Measurements from ENCODE around the gene RBBP8. TPM values are rescaled to one million over a fixed set of nuclear protein-coding genes. Genes with fewer than 3 reads are reported as not detected.

The RBBP8 gene
- total RNA-seq, 4 donors from 2014 or later = 14.2 to 63.4 (median 32.9) TPM

GRCh38 chr18:23057096-23057495, 124.0 kb downstream of the RBBP8 start:
- no peak for ATAC-seq (ENCODE audit: low FRiP score)
- DNase-seq (ENCODE audit: low spot score) = no peak
- no peak for TF ChIP-seq CTCF (IDR thresholded peaks at IDR 0.05)

GRCh38 chr18:23058746-23059415, 125.8 kb downstream of the RBBP8 start:
- ATAC-seq (ENCODE audit: low FRiP score) (no peak), DNase-seq (ENCODE audit: low spot score) (no peak)
- TF ChIP-seq CTCF (IDR thresholded peaks at IDR 0.05) = no peak

- no peak for ATAC-seq (ENCODE audit: low FRiP score)
- no peak for TF ChIP-seq CTCF (IDR thresholded peaks at IDR 0.05)
- no peak for DNase-seq (ENCODE audit: low spot score)
These were observed 126.7 kb downstream of the RBBP8 start for GRCh38 chr18:23059541-23060465.

GRCh38 chr18:23062011-23062410, 128.9 kb downstream of the RBBP8 start:
- ATAC-seq (ENCODE audit: low FRiP score) (no peak), DNase-seq (ENCODE audit: low spot score) (no peak)
- TF ChIP-seq CTCF (IDR thresholded peaks at IDR 0.05) = no peak

- no peak for TF ChIP-seq CTCF (IDR thresholded peaks at IDR 0.05)
- DNase-seq (ENCODE audit: low spot score) (no peak), ATAC-seq (ENCODE audit: low FRiP score) (no peak)
These were observed 130.4 kb downstream of the RBBP8 start for GRCh38 chr18:23063502-23063901.

GRCh38 chr18:23065234-23065806, 132.2 kb downstream of the RBBP8 start:
- DNase-seq (ENCODE audit: low spot score) = no peak
- TF ChIP-seq CTCF (IDR thresholded peaks at IDR 0.05) = no peak
- ATAC-seq (ENCODE audit: low FRiP score) = no peak

All from omental fat pad (tissue), 4 donors.